GM12874 (cell line): ENCODE results near the gene GATA6.

Experiments
- TF ChIP-seq, protein P1 (sequence below): IDR thresholded peaks from 2 replicates; pipeline ENCODE4 v1.5.1; 2011; ENCODE audit warnings: low read depth, mild to moderate bottlenecking, control low read depth, low read length, moderate library complexity; ENCODE audit not compliant: insufficient read depth

The GATA6 gene

DNA sequence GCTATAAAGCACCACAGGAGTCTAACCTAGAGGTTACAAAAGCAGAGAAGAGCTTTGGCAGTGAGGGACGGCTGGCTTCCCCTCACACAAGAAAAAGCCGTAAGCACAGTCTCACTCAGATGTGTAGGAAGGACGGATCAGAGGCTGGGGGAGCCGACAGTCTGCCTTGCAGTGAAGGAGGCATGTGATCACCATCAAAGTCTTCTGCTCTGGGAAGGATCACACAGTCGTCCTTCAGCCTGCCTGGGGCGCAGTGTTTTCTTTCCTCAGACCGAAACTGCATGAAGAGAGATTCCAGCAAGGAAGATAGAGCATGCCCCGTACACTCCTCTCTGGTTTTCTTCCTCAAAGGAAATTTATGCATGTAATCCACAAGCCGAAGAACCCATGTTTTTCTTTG, 24.1 kb downstream of the GATA6 start:
- TF ChIP-seq, protein P1, sequence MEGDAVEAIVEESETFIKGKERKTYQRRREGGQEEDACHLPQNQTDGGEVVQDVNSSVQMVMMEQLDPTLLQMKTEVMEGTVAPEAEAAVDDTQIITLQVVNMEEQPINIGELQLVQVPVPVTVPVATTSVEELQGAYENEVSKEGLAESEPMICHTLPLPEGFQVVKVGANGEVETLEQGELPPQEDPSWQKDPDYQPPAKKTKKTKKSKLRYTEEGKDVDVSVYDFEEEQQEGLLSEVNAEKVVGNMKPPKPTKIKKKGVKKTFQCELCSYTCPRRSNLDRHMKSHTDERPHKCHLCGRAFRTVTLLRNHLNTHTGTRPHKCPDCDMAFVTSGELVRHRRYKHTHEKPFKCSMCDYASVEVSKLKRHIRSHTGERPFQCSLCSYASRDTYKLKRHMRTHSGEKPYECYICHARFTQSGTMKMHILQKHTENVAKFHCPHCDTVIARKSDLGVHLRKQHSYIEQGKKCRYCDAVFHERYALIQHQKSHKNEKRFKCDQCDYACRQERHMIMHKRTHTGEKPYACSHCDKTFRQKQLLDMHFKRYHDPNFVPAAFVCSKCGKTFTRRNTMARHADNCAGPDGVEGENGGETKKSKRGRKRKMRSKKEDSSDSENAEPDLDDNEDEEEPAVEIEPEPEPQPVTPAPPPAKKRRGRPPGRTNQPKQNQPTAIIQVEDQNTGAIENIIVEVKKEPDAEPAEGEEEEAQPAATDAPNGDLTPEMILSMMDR = no peak

DNA sequence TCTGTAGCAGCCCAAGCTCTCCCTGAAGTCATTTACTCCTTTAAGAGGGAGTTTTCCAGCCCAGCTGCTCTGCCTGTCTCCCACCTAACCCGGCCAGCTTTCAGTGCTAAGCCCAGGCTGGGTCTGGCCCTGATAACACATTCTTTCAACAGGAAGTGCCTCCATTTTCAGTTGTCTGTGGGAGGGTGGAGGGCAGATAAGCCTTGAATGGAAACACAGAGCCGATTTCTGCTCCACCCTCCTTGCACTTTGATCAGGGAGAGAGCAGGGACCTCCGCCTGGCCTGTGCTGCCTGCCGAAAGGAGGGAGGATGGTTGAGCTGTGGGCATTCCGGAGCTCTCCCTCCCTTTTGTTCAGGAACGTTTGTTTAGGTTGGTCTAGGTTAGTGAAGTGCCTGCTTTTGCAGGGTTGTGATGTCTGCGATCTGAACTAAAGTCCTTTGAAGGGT, 24.8 kb downstream of the GATA6 start:
- TF ChIP-seq, protein P1 = no peak

DNA sequence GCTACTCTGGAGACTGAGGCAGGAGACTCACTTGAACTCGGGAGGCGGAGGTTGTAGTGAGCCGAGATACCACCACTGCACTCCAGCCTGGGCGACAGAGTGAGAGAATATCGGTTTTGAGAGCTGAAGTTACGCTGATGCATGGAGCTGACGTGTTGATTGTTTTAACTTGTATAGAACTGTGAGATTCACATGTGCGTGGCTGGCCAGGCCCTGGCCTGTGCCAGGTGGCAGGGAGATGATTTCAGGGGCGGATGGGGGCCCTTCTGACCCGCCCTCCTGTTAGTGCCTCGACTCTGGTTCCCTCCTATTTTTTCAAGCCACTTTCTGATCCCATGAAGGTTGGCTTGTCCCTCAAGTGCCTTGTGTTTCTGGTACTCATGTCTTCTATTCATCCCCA, 25.7 kb downstream of the GATA6 start:
- TF ChIP-seq, protein P1 = no peak

DNA sequence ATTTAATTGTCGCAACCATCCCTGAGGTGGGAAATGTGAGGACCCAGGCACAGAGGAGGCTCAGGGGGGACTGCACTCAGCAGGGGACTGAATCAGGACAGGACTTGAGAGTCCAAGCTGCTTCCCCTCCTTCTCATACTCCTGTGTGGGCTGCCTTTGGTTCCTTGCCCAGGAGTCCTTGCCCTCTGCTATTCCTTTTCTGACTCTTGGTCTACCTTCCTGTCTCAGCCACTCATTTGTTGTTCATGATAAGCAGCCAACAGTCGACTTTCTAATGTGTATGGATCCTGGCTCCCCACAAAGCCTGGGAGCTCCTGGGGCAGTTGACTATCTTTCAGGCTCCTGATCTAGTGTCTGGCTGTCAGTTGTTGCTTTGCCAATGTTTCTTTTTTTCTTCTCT, 28.3 kb downstream of the GATA6 start:
- TF ChIP-seq, protein P1 = no peak

DNA sequence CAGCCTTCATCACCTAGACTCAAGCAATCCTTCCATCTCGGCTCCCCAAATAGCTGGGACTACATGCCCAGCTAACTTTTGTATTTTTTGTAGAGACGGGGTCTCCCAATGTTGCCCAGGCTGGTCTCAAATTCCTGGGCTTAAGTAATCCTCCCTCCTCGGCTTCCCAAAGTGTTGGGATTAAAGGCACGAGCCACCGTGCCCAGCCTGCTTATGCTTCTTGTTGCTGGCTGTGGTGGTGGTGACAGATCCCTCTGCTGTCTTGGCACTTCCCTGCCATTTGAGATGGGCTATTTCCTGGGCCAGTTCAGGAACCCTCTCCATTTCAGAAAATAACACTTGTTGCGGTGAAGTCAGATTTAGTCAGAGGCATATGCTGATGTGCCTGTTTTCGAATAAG, 28.8 kb downstream of the GATA6 start:
- TF ChIP-seq, protein P1 = no peak

DNA sequence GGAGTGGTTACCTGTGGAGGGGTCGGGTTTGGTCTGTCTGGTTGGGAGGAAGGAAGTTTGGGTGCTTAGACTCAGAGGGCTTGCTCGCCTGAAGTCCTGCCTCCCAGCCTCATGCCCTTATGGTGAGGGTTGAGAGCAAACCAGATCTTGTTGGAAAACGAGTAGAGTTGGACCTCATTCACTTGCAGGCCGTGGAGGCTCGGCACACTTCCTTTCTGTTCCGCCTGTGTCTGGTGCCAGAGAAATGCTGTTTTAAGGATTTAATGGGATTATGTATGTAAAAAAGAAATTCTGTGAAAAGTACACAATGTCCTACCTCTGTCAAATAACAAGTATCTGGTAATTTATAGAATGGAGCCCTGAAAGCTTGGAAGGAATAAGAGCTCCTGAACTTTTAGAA, 29.6 kb downstream of the GATA6 start:
- TF ChIP-seq, protein P1 = no peak

DNA sequence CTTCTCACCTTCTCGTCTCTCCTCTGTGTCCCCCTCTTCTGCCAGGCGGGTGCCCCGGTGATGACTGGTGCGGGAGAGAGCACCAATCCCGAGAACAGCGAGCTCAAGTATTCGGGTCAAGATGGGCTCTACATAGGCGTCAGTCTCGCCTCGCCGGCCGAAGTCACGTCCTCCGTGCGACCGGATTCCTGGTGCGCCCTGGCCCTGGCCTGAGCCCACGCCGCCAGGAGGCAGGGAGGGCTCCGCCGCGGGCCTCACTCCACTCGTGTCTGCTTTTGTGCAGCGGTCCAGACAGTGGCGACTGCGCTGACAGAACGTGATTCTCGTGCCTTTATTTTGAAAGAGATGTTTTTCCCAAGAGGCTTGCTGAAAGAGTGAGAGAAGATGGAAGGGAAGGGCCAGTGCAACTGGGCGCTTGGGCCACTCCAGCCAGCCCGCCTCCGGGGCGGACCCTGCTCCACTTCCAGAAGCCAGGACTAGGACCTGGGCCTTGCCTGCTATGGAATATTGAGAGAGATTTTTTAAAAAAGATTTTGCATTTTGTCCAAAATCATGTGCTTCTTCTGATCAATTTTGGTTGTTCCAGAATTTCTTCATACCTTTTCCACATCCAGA, 31.3 kb downstream of the GATA6 start:
- TF ChIP-seq, protein P1 = no peak

DNA sequence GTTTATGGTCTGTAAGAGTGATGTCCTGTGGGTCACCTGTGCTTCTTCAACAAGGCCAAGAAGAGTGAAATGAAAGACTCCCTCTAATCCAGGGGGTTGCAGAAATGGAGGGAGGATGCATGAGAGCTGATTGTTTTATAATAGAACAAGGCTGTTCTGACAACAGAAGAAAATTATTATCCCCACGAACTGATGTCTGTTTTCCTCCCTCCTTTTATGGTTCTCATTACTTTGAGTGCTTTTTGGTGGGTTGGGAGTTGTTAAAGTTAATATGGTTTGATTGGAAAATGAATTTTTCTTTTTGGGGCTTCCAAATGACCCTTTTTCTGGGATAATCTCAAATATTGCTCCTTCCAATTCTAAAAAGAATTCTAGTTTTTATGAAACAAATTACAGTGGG, 33.6 kb downstream of the GATA6 start:
- TF ChIP-seq, protein P1 = no peak
